GM12891 (cell line): ENCODE measurements around the gene VPS37D.

Experiments used
- PAX5 ChIP-seq: IDR thresholded peaks from 2 replicates; pipeline ENCODE4 v1.6.1; 2011; ENCODE audit warnings: low read length, moderate library complexity, mild to moderate bottlenecking; ENCODE audit not compliant: insufficient read depth, severe bottlenecking
- POLR2A ChIP-seq: IDR thresholded peaks from 2 replicates; pipeline ENCODE4 v1.6.1; 2011; ENCODE audit warnings: low read depth, low read length, control low read depth
- POLR2AphosphoS5 ChIP-seq: IDR thresholded peaks from 2 replicates; pipeline ENCODE4 v1.6.1; 2011; ENCODE audit warnings: low read depth, low read length, control low read depth
- TAF1 ChIP-seq: IDR thresholded peaks from 2 replicates; pipeline ENCODE4 v1.6.1; 2011; ENCODE audit warnings: low read depth, low read length, control low read depth

- TF ChIP-seq POLR2A (no peak), PAX5 (no peak), POLR2AphosphoS5 (no peak), TAF1 (no peak)
Observed at GRCh38 chr7:73618538-73618937, 49.1 kb upstream of the VPS37D start.
